NT2/D1 (cell line): ENCODE data around the gene DEFB108B.
"Not testable (repeated sequence)": the region's sequence is repeated elsewhere in the genome, so short reads cannot be mapped to it uniquely, and the experiment has no call there.

Source experiments
- DNase-seq: peaks from one replicate; pipeline ENCODE4 v3.0.0-alpha.2; 2011; ENCODE audit warnings: low read depth, low spot score
- H3K27me3 ChIP-seq: 2 replicates; pipeline ENCODE4 v1.6.0; 2011; ENCODE audit warnings: mild to moderate bottlenecking; ENCODE audit not compliant: insufficient read length, insufficient read depth
- H3K36me3 ChIP-seq: 2 replicates; pipeline ENCODE4 v1.6.1; 2011; ENCODE audit warnings: mild to moderate bottlenecking, low read length, mixed read lengths; ENCODE audit not compliant: insufficient read depth, insufficient read length
- H3K4me1 ChIP-seq: 2 replicates; pipeline ENCODE4 v1.5.1; 2011; ENCODE audit not compliant: insufficient read depth, insufficient read length
- H3K4me3 ChIP-seq: 2 replicates; pipeline ENCODE4 v1.5.1; 2011; ENCODE audit warnings: low read depth; ENCODE audit not compliant: insufficient read length
- H3K9ac ChIP-seq: 2 replicates; pipeline ENCODE4 v1.6.0; 2011; ENCODE audit warnings: low read depth; ENCODE audit not compliant: insufficient read length
- H3K9me3 ChIP-seq: 2 replicates; pipeline ENCODE4 v1.5.1; 2011; ENCODE audit warnings: mild to moderate bottlenecking, low read length; ENCODE audit not compliant: insufficient read depth

The DEFB108B gene

DNA sequence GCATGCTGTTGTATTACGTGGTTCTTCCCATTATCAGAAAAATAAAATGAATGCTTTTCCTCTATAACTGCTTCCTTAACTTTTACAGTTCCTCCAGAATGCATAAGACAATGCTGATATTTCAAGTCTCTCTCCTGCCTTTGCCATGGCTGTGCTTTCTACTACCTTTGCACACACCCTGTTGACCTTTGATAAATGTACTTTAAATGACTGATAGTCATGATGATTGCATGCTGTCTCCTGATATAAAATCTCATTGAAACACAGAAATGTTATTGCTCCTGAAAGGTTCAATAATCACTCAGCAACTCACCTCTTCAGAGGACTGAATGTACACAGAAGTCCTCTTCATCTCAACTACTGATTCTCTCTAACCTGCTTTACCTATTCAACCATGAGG, 45.1 kb downstream of the DEFB108B start, which contains the start of gene DEFB131B:
TSS of gene DEFB131B (plus strand) at position 395 of the 400 bp plus-strand sequence. CDS start at position 395, 0 bp downstream.
- DNase-seq, H3K27me3 ChIP-seq, H3K9ac ChIP-seq, H3K4me3 ChIP-seq, H3K36me3 ChIP-seq, H3K9me3 ChIP-seq, H3K4me1 ChIP-seq: not testable (repeated sequence)

DNA sequence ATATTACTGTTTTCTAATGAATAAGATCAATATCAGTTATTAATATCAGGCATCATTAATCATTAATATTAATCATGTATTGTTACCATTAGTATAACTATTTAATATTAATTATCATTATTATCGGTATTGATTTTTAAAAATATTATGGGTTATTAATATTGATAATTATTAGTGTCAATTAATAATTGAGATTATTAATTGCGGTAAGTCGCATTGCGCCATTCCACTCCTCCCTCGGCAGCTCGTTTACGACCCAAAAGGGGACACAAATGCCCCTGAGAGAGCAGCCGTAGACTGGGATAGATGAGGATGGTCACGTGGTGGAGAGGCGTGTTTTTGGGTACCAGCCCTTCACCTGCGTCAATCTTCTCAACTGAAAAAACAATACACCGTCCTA, 52.8 kb downstream of the DEFB108B start:
- H3K27me3 ChIP-seq, H3K9me3 ChIP-seq, H3K4me3 ChIP-seq, H3K4me1 ChIP-seq, DNase-seq, H3K36me3 ChIP-seq, H3K9ac ChIP-seq: not testable (repeated sequence)
